Sigmoid colon (tissue), 7 donors: Measurements from ENCODE around the gene CDKL1. TPM values are rescaled to one million over a fixed set of nuclear protein-coding genes. Genes with fewer than 3 reads are reported as not detected.

Experiments
- DNase-seq: peaks from one replicate; pipeline ENCODE4 v3.0.0-alpha.2; 2019
- H3K27ac ChIP-seq, 4 donors: fragments of 200-600 bp; sonication (generic); one replicate each; pipeline ENCODE4 v1.5.1; 2016 to 2019; ENCODE audit warnings: mild to moderate bottlenecking in 1 of 4
- H3K27me3 ChIP-seq, 3 donors: fragments of 200-600 bp; sonication (generic); one replicate each; pipeline ENCODE4 v1.5.1; 2019; ENCODE audit warnings: mild to moderate bottlenecking in 1 of 3
- H3K36me3 ChIP-seq, 4 donors: fragments of 200-600 bp; sonication (generic); one replicate each; pipeline ENCODE4 v1.5.1; 2016 to 2019
- H3K4me1 ChIP-seq, 4 donors: fragments of 200-600 bp; sonication (generic); one replicate each; pipeline ENCODE4 v1.5.1; 2017 to 2019
- H3K4me3 ChIP-seq, 4 donors: fragments of 200-600 bp; sonication (generic); one replicate each; pipeline ENCODE4 v1.5.1; 2017 to 2019; ENCODE audit warnings: mild to moderate bottlenecking in 2 of 4, moderate library complexity in 1 of 4
- H3K9me3 ChIP-seq, 4 donors: fragments of 200-600 bp in 3 of 4; sonication (generic) in 3 of 4; one replicate each; pipeline versions ENCODE4 v1.5.1 to v1.6.1; 2013 to 2019
- EP300 ChIP-seq, 4 donors: sonication (generic); formaldehyde crosslinking; IDR thresholded peaks; one replicate each; pipeline ENCODE4 v1.6.1; 2017; ENCODE audit warnings: antibody characterized with exemption in 4 of 4
- POLR2A ChIP-seq, 2 donors: fragments of 450-650 bp; IDR thresholded peaks; one replicate each; pipeline ENCODE4 v1.6.1; 2016; ENCODE audit warnings: antibody characterized with exemption in 2 of 2, mild to moderate bottlenecking in 2 of 2, moderate library complexity in 2 of 2
- POLR2AphosphoS5 ChIP-seq, 4 donors: sonication (generic); formaldehyde crosslinking; IDR thresholded peaks; one replicate each; pipeline ENCODE4 v1.6.1; 2017; ENCODE audit warnings: antibody characterized with exemption in 4 of 4
- WGBS, 2 donors: extraction: QIAGEN DNeasy Blood & Tissue Kit; methylation state at CpG; one replicate each; pipeline ENCODE4 v1.1.7; 2013; 5-methylcytosine and 5-hydroxymethylcytosine counted together
- intact Hi-C: fragments of 100-400 bp; cut with DNase I; formaldehyde crosslinking; loops from one replicate; pipeline ENCODE4 v1.15.1; 2023
- polyA plus RNA-seq, 3 donors: library from polyadenylated mRNA; stranded (reverse); fragments of 200-250 nt; gene quantifications; one replicate each; pipeline ENCODE4 v1.2.3, GENCODE V29; 2013
- total RNA-seq, 4 donors: library from RNA; depleted of rRNA; stranded (reverse); fragments of >200 nt; gene quantifications; one replicate each; pipeline ENCODE4 v1.1.0, GENCODE V29; 2016
- TF ChIP-seq, protein P1 (sequence below), 4 experiments: fragments of 450-650 bp in 3 of 4; fragments of 200-600 bp in 1 of 4; IDR thresholded peaks; one replicate each; pipeline ENCODE4 v1.5.1; 2016 to 2019; ENCODE audit warnings: antibody characterized with exemption in 4 of 4, mild to moderate bottlenecking in 3 of 4, moderate library complexity in 2 of 4
- donor health status: healthy with polysubstance abuse.
- donor health status: Bipolar disorder and iron deficiency.
- donor health status: healthy.

The CDKL1 gene
- total and polyA plus RNA-seq, 7 donors, result 4.2 to 91.8 (median 39.8) TPM

DNA sequence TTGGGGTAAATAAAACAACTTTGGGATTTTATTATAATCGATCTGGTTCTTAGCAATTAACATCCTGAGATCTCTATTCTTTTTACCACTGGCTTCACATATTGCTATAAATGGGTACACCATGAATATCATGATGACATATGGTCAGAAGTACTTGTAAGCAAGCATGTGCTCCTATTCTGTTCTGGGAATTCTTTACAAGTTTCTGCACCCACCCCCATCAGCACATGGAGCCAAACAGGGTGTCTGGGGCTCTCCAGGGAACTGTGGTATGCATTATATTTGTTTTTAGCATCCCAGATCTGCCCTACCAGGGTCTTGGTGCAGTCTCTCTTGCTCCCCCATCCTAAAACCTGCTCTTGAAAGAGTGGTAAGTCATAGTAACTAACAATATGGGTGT, 53.2 kb downstream of the CDKL1 start:
- Histone ChIP-seq H3K27me3 (no peaks in the 10 kb centered on the region), H3K4me1 (peaks cover 0 to 98% (median 74%) of the 10 kb centered on the region in 4 donors), H3K27ac (peak overlapping the region in 3 of 4 donors; percentile 57 to 81 (median 80)), H3K4me3 (no peak overlapping the region), H3K36me3 (peaks cover 0 to under 1% (median 0%) of the 10 kb centered on the region in 4 donors), H3K9me3 (no peaks in the 10 kb centered on the region)
- DNase-seq, result no peak
- TF ChIP-seq EP300 (IDR thresholded peaks at IDR 0.05) (no peak), POLR2AphosphoS5 (IDR thresholded peaks at IDR 0.05) (peak in 1 of 4 donors; percentile 9), POLR2A (IDR thresholded peaks at IDR 0.05) (no peak)
- TF ChIP-seq, protein P1, sequence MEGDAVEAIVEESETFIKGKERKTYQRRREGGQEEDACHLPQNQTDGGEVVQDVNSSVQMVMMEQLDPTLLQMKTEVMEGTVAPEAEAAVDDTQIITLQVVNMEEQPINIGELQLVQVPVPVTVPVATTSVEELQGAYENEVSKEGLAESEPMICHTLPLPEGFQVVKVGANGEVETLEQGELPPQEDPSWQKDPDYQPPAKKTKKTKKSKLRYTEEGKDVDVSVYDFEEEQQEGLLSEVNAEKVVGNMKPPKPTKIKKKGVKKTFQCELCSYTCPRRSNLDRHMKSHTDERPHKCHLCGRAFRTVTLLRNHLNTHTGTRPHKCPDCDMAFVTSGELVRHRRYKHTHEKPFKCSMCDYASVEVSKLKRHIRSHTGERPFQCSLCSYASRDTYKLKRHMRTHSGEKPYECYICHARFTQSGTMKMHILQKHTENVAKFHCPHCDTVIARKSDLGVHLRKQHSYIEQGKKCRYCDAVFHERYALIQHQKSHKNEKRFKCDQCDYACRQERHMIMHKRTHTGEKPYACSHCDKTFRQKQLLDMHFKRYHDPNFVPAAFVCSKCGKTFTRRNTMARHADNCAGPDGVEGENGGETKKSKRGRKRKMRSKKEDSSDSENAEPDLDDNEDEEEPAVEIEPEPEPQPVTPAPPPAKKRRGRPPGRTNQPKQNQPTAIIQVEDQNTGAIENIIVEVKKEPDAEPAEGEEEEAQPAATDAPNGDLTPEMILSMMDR (IDR thresholded peaks at IDR 0.05), result no peak
- intact Hi-C loops, result loop anchor here (2.0 kb wide), 1 partner anchor 189 kb away; the partner anchor contains the start of gene MAP4K5
- WGBS, 2 donors, result 71 to 82% methylated on average over 1 of the region's 1 CpG

DNA sequence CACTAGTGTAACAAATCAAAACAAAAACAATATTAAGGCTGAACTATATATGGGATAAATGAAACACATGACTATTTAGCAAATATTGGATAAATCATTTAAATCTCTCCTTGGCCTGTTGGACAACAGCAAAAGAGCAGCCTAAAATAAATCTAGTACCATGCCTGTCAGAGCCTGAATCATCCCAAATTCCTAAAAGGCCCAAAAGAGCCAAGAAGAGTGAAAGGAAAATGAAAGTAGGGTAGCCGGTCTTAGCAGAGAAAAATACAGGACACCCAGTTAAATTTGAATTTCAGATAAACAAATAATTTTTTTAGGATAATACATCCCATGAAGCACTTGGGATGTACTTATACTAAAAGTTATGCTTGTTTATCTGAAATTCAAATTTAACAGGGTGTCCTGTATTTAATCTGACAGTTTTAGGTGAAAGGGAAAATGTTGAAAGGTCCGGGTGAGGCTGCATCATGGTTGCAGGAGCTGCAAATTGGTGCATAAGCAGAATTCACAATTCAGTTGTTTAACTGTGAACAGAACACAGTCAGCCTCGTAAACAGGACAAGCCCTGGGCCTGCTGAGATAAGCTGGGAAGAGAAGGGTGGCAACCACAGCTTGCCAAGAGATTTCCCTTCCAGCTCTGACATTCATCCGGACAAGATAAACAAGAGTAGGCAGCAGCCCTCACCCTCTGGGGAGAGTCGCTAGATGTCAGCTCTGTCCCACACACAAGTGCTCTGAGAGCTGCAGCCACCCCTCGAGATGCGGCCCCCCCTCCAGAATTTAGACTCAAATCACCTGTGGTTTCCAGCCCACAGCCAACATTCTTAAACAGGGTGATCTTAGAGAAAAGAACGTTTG, 54.2 kb downstream of the CDKL1 start:
- H3K27ac ChIP-seq, result peak overlapping the region; percentile 55 to 81 (median 68)
- peak; percentile 88 for DNase-seq
- intact Hi-C loops, result loop anchor here (2.0 kb wide), 1 partner anchor 190 kb away; the partner anchor contains the start of gene MAP4K5
- TF ChIP-seq POLR2A (IDR thresholded peaks at IDR 0.05), result no peak
- TF ChIP-seq, protein P1 (IDR thresholded peaks at IDR 0.05), result peak in 1 of 4 experiments; percentile 16
- peak in 3 of 4 donors; percentile 53 to 73 (median 67) for TF ChIP-seq POLR2AphosphoS5 (IDR thresholded peaks at IDR 0.05)
- TF ChIP-seq EP300 (IDR thresholded peaks at IDR 0.05), result peak in 1 of 4 donors; percentile 10
- H3K36me3 ChIP-seq, result peaks cover 0 to 10% (median 2%) of the 10 kb centered on the region in 4 donors
- 9 to 27% methylated on average over 8 of the region's 8 CpGs for WGBS, 2 donors
- H3K4me1 ChIP-seq, result peaks cover 0 to 94% (median 65%) of the 10 kb centered on the region in 4 donors
- peak overlapping the region; percentile 14 to 38 (median 26) for H3K4me3 ChIP-seq
- no peaks in the 10 kb centered on the region for H3K27me3 ChIP-seq
- no peaks in the 10 kb centered on the region for H3K9me3 ChIP-seq

DNA sequence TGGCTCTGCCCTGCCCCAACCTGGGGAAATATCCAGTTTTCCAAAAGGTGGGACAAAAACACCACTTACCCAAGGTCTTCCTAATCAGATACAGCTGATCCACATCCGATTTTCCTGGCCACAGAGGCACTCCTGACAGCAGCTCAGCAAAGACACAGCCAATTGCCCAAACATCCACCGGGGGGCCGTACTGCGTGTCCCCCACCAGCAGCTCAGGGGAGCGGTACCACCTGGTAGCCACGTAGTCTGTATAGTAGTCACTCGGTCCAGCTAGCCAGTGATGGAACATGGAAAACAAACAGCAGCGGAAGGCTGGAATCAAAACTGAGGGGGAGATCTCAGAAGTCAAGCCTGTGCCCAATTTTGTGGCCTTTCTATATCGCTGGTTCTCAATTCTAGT, 55.7 kb downstream of the CDKL1 start:
- Histone ChIP-seq H3K9me3 (no peaks in the 10 kb centered on the region), H3K27me3 (no peaks in the 10 kb centered on the region), H3K27ac (peak overlapping the region in 3 of 4 donors; percentile 57 to 81 (median 80)), H3K36me3 (peaks cover 0 to 11% (median 2%) of the 10 kb centered on the region in 4 donors), H3K4me1 (peaks cover 0 to 94% (median 61%) of the 10 kb centered on the region in 4 donors), H3K4me3 (no peak overlapping the region)
- WGBS, 2 donors, result 94 to 95% methylated on average over 9 of the region's 9 CpGs
- no peak for DNase-seq
- TF ChIP-seq, protein P1 (IDR thresholded peaks at IDR 0.05), result no peak
- intact Hi-C loops, result no loop called here

DNA sequence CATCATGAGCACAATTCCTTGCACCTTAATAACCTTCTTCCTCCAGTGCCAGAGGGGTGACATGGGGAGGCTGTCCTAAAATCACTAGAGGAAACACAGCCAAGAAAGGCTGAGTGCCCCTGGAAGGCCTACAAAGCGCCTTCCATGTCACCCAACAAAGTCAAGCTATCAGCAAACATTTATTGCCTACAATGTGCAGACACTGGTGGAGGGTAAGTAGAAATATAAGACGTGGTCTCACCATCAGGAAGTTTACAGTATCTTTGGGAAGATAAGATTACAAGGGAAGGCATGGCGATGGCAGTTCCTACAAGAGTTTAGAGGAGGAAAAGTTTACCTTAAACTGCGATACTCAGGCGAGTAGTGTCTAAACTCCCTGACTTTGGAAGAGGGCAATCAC, 56.6 kb downstream of the CDKL1 start:
- H3K27ac ChIP-seq, result peak overlapping the region in 3 of 4 donors; percentile 57 to 81 (median 80)
- no peak for DNase-seq
- intact Hi-C loops, result no loop called here
- peak in 2 of 4 donors; percentile 60 to 71 for TF ChIP-seq POLR2AphosphoS5 (IDR thresholded peaks at IDR 0.05)
- TF ChIP-seq EP300 (IDR thresholded peaks at IDR 0.05), result no peak
- WGBS, 2 donors, result 61 to 84% methylated on average over 5 of the region's 5 CpGs
- H3K27me3 ChIP-seq, result no peaks in the 10 kb centered on the region
- H3K4me3 ChIP-seq, result no peak overlapping the region
- H3K9me3 ChIP-seq, result no peaks in the 10 kb centered on the region
- H3K4me1 ChIP-seq, result peaks cover 0 to 94% (median 61%) of the 10 kb centered on the region in 4 donors
- H3K36me3 ChIP-seq, result peaks cover 0 to 11% (median 2%) of the 10 kb centered on the region in 4 donors

DNA sequence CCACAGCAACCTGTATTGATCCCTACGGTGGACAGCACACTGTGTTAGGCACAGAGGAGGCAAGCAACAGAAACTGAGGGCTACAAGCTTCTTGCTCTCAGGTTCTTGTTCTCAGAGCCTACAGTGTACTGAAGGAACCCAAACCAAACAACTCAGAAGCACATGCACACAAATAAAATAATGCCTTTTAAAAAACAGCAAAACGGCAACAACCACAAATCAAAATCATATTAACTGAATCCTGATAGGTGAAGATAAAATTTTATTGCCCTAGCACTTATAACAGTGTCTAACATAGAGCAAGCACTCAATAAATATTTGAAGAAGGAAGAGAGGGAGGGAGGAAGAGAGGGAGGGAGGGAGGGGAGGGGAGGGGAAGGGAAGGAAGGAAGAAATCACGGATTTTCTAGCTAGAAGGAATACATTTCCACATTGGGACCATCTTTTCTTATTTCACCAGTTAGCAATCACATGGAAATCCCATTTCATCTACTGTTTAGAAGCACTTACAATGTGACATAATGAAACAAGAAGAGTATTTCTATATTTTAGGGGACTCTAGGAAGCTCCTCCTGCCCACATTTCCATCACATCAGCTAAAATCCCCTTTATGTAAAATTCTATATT, 57.4 kb downstream of the CDKL1 start:
- Histone ChIP-seq H3K27me3 (no peaks in the 10 kb centered on the region), H3K36me3 (peaks cover 0 to 11% (median 2%) of the 10 kb centered on the region in 4 donors), H3K9me3 (no peaks in the 10 kb centered on the region), H3K27ac (peak overlapping the region in 3 of 4 donors; percentile 57 to 81 (median 80)), H3K4me3 (no peak overlapping the region), H3K4me1 (peaks cover 0 to 94% (median 61%) of the 10 kb centered on the region in 4 donors)
- TF ChIP-seq POLR2AphosphoS5 (IDR thresholded peaks at IDR 0.05) (peak in 1 of 4 donors; percentile 46), POLR2A (IDR thresholded peaks at IDR 0.05) (no peak)
- no peak for DNase-seq
- intact Hi-C loops, result no loop called here
- 11 to 60% methylated on average over 3 of the region's 3 CpGs for WGBS, 2 donors
